Body of pancreas (tissue), 4 donors: ENCODE results near the gene DYNC1LI2.
"Not testable (repeated sequence)": the region's sequence is repeated elsewhere in the genome, so short reads cannot be mapped to it uniquely, and the experiment has no call there.

Experiments used
- CTCF ChIP-seq, 7 experiments: fragments of 450-650 bp in 4 of 7; fragments of 200-600 bp in 3 of 7; sonication (generic) in 3 of 7; IDR thresholded peaks; one replicate each; pipeline ENCODE4 v1.5.1; 2016 to 2019; ENCODE audit warnings: antibody characterized with exemption in 7 of 7
- POLR2A ChIP-seq, 3 donors: fragments of 450-650 bp; IDR thresholded peaks; one replicate each; pipeline ENCODE4 v1.6.1; 2016; ENCODE audit warnings: antibody characterized with exemption in 3 of 3, mild to moderate bottlenecking in 2 of 3

DNA sequence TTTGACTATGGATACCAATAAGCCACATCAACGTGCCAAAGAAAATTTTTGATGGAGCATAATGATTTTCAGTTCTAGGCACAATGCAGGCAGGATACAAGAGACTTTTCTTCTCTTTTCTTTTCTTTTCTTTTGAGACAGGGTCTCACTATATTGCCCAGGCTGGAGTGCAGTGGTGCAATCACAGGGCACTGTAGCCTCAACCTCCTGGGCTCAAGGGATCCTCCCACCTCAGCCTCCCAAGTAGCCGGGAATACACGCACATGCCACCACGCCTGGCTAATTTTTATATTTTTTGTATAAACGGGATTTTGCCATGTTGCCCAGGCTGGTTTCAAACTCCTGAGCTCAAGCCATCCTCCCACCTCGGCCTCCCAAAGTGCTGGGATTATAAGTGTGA, 42.6 kb upstream of the DYNC1LI2 start:
- TF ChIP-seq CTCF, POLR2A (IDR thresholded peaks at IDR 0.05): not testable (repeated sequence)
